Right atrium auricular region (tissue), 2 donors: ENCODE measurements around the gene LRRFIP1. TPM values are rescaled to one million over a fixed set of nuclear protein-coding genes. Genes with fewer than 3 reads are reported as not detected.
A peak's percentile ranks its signal among the peaks of the same experiment; 100 is the strongest.

Source experiments
- DNase-seq: peaks from one replicate; pipeline ENCODE4 v3.0.0-alpha.2; 2019; ENCODE audit warnings: low spot score
- H3K27ac ChIP-seq, 2 donors: fragments of 200-600 bp; sonication (generic); 1 replicate in 1 of 2; 2 replicates in 1 of 2; pipeline ENCODE4 v1.5.1; 2016 to 2019
- H3K27me3 ChIP-seq, 2 donors: fragments of 200-600 bp; sonication (generic); one replicate each; pipeline versions ENCODE4 v1.5.1 to v1.6.0; 2017 to 2019
- H3K36me3 ChIP-seq: fragments of 200-600 bp; sonication (generic); one replicate; pipeline ENCODE4 v1.5.1; 2016
- H3K4me1 ChIP-seq, 2 donors: fragments of 200-600 bp; sonication (generic); one replicate each; pipeline versions ENCODE4 v1.5.1 to v1.6.0; 2017 to 2019
- H3K4me3 ChIP-seq, 2 donors: fragments of 200-600 bp; sonication (generic); 1 replicate in 1 of 2; 2 replicates in 1 of 2; pipeline ENCODE4 v1.5.1; 2017 to 2019; ENCODE audit warnings: mild to moderate bottlenecking in 1 of 2, moderate library complexity in 1 of 2
- H3K9me3 ChIP-seq, 2 donors: fragments of 200-600 bp; sonication (generic); one replicate each; pipeline ENCODE4 v1.5.1; 2019
- CTCF ChIP-seq, 2 donors: fragments of 200-600 bp; sonication (generic); IDR thresholded peaks; one replicate each; pipeline ENCODE4 v1.5.1; 2019; ENCODE audit warnings: antibody characterized with exemption in 2 of 2
- total RNA-seq, 2 donors: library from RNA; depleted of rRNA; stranded (reverse); fragments of >200 nt; gene quantifications; one replicate each; pipeline ENCODE4 v1.1.0, GENCODE V29; 2016

The LRRFIP1 gene
- total RNA-seq, 2 donors from 2014 or later, result 71.2 to 88.5 TPM

DNA sequence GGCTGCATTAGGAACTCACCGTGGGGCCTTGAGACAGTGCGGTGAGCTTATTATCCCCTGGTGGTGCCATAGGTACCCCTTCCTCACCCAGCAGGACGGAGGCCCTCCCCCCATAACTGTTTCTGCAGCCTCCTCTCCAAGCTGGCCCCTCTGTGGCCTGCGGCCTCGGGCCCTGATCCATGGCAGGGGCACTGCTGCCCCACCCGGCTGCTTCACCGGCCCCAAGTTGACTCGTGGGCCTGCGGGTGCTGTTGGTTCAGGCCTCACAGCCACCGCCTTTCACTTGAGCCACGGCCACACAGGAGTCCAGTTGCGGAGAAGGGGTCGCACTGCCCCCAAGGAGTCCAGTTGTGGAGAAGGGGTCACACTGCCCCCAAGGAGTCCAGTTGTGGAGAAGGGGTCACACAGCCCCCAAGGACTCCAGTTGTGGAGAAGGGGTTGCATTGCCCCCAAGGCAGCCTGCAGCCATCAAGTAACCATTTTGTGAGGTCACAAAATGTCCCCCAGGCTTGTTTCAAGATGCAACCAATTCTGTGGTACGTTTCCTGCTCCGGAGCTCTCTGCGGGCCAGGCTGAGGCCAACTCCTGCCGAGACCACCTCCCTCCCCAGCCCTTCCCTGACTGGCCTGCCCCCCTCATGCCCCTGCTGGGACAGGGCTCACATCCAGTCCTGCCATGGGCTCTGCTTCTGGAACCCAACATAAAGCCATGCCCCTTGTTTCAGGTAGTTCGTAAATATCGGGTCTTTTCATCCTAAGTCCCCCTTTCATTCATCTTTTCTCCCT lies 4.6 kb downstream of the LRRFIP1 start:
- no peak for DNase-seq
- H3K9me3 ChIP-seq, result no peaks in the 10 kb centered on the region
- H3K4me1 ChIP-seq, result peaks cover 0 to 63% of the 10 kb centered on the region in 2 donors
- no peak overlapping the region for H3K4me3 ChIP-seq
- TF ChIP-seq CTCF (IDR thresholded peaks at IDR 0.05), result no peak
- no peaks in the 10 kb centered on the region for H3K36me3 ChIP-seq
- H3K27ac ChIP-seq, result peak overlapping the region; percentile 76 to 91
- H3K27me3 ChIP-seq, result no peaks in the 10 kb centered on the region

GRCh38 chr2:237633061-237633561 lies 5.7 kb downstream of the LRRFIP1 start:
- no peak for DNase-seq
- Histone ChIP-seq H3K36me3 (no peaks in the 10 kb centered on the region), H3K4me1 (peaks cover 0 to 62% of the 10 kb centered on the region in 2 donors), H3K9me3 (no peaks in the 10 kb centered on the region), H3K27ac (peak overlapping the region; percentile 76 to 91), H3K4me3 (no peak overlapping the region), H3K27me3 (no peaks in the 10 kb centered on the region)
- no peak for TF ChIP-seq CTCF (IDR thresholded peaks at IDR 0.05)

GRCh38 chr2:237636578-237636977 lies 9.2 kb downstream of the LRRFIP1 start:
- no peak overlapping the region for H3K4me3 ChIP-seq
- DNase-seq, result no peak
- peaks cover 0 to 50% of the 10 kb centered on the region in 2 donors for H3K4me1 ChIP-seq

DNA sequence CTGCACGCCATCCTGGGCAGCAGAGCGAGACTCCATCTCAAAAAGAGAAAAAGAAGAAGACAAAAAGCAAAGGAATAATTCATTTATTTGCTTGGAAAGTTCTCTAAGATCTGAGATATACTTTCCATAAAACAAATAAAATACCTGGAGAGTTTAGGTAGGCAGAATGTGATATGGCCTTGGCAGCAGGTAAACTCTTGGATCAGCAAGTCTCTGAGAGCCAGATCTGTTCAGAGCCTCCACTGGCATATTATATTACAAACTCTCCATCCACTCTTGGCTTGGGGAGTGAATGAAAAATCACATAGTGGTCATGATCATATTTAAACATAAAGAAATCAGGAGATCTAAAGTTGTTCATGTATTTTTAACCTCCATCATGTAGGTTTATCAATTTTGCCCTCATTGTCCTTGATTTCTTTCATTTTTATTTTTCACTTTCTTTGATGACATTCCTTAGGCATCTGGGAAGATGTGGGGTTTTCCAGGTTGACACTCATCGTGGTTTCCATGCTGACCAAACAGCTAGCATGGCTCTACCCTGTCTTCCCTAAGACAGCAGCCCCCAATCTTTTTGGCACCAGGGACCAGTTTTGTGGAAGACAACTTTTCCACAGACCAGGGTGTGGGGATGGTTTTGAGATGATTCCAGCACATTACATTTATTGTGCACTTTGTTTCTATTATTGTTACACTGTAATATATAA lies 10.2 kb downstream of the LRRFIP1 start:
- H3K4me1 ChIP-seq, result peaks cover 0 to 40% of the 10 kb centered on the region in 2 donors
- DNase-seq, result no peak
- H3K27ac ChIP-seq, result no peak overlapping the region
- TF ChIP-seq CTCF (IDR thresholded peaks at IDR 0.05), result no peak
- no peaks in the 10 kb centered on the region for H3K36me3 ChIP-seq
- no peaks in the 10 kb centered on the region for H3K9me3 ChIP-seq
- no peak overlapping the region for H3K4me3 ChIP-seq
- H3K27me3 ChIP-seq, result no peaks in the 10 kb centered on the region

More at GRCh38 chr2:237636578-237636977, 9.2 kb downstream of the LRRFIP1 start:
- no peak overlapping the region for H3K27ac ChIP-seq
- no peaks in the 10 kb centered on the region for H3K36me3 ChIP-seq
- no peak for TF ChIP-seq CTCF (IDR thresholded peaks at IDR 0.05)
- no peaks in the 10 kb centered on the region for H3K27me3 ChIP-seq
- H3K9me3 ChIP-seq, result no peaks in the 10 kb centered on the region

GRCh38 chr2:237638176-237638575 lies 10.8 kb downstream of the LRRFIP1 start:
- no peak for DNase-seq
- Histone ChIP-seq H3K4me3 (no peak overlapping the region), H3K4me1 (peaks cover 0 to 34% of the 10 kb centered on the region in 2 donors), H3K36me3 (no peaks in the 10 kb centered on the region), H3K27me3 (no peaks in the 10 kb centered on the region), H3K9me3 (no peaks in the 10 kb centered on the region), H3K27ac (no peak overlapping the region)
- no peak for TF ChIP-seq CTCF (IDR thresholded peaks at IDR 0.05)
